Cortex of kidney (tissue), 1 donor: ENCODE measurements around the gene MED28.
"Not testable (repeated sequence)": the region's sequence is repeated elsewhere in the genome, so short reads cannot be mapped to it uniquely, and the experiment has no call there.

Experiments
- DNase-seq: peaks from one replicate; lab custom pipeline; 2025; lab: John Stamatoyannopoulos, UW

The MED28 gene

GRCh38 chr4:17614416-17615299 lies at the start of gene MED28:
Gene MED28 (plus strand): TSS chr4:17614641. CDS start chr4:17614655, 14 bp downstream.
- peak; percentile 18 for DNase-seq

GRCh38 chr4:17565846-17566245 lies 48.6 kb upstream of the MED28 start:
- DNase-seq, result no peak

- DNase-seq, result no peak
Measured at GRCh38 chr4:17567271-17567670, 47.2 kb upstream of the MED28 start.

GRCh38 chr4:17574206-17574605 lies 40.2 kb upstream of the MED28 start:
- no peak for DNase-seq

- not testable (repeated sequence) for DNase-seq
Measured at GRCh38 chr4:17575177-17575576, 39.3 kb upstream of the MED28 start.

- DNase-seq, result peak; percentile 92
Measured at GRCh38 chr4:17576932-17577664, 37.3 kb upstream of the MED28 start, which contains the start of gene LAP3. Gene LAP3 (plus strand): TSS chr4:17577198. CDS start chr4:17577466, 268 bp downstream.

DNA sequence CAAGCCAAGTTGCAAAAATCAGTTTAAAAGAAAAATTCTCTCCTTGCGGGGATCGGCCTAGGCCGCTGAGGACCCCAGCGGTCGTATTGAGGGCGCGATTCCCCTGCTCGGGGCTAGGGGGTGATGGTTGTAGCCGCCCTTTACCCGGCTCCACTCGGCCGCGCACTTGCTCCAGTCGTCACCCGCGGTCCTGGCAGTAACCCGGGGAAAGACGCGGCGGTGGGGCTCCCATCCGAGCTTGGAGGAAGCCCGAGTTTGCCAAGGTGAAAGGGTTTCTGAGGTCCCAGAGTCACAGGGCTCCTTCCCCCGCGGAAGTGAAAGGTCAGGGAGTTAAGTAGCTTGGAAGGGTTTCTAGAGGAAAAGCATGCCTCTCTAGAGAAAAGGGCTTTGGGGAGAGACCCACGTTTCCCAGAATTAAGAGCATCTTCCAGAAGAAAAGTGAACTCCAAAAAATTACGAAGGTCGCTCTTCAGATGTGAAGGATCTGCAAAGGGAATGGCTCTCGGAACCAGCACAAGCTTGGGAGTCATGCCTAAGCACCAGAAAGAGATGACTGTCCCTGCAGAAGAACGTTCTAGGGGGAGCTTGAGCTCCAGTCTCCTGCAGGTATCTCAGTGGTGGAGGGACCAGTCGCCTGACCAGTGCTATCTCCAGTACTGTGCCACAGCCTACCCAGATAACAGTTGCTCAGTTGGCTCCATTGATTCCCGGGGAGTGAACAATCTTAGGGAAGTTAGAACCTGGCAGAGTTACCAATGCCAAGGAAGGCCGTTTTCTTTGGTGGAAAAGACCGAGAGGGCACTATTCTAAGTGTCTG lies 36.6 kb upstream of the MED28 start:
- DNase-seq, result no peak

GRCh38 chr4:17578482-17578891 lies 36.0 kb upstream of the MED28 start:
- no peak for DNase-seq

DNA sequence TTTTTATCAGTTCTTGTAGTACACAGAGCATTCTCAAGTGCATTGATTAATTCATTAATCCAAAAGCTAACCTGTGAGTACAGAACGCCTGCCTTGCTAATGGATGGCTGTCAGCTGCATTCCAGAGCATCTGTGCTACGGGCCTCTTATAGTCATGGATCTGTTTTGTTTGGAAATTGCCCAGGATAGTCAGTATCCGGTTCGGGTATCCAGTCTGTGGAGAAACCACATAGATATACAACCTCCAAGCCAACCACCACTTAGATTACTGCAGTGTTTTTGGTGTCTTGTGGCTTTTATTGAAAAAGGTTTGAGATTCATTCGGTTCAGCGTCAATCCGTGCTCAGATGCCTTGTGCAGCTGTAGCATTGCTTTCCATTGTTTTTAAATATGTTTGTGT lies 33.5 kb upstream of the MED28 start:
- no peak for DNase-seq

DNA sequence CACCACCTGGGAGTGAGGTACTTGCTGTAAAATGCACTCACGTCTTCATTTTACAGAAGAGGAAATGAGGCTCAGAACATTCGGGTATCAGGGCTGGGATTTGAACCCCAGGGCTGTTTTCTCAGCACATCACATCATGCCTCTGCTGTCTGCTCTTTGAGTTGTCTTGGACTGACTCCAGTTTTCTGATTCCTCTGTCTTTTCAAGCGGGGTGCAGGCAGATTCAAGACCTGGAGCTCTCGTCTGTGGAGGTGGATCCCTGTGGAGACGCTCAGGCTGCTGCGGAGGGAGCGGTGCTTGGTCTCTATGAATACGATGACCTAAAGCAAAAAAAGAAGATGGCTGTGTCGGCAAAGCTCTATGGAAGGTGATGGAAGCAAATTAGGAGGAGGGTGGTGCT lies 31.2 kb upstream of the MED28 start:
- no peak for DNase-seq

- DNase-seq, result no peak
Measured at GRCh38 chr4:17583941-17584340, 30.5 kb upstream of the MED28 start.

- no peak for DNase-seq
Measured at GRCh38 chr4:17584521-17585213, 29.8 kb upstream of the MED28 start.

DNA sequence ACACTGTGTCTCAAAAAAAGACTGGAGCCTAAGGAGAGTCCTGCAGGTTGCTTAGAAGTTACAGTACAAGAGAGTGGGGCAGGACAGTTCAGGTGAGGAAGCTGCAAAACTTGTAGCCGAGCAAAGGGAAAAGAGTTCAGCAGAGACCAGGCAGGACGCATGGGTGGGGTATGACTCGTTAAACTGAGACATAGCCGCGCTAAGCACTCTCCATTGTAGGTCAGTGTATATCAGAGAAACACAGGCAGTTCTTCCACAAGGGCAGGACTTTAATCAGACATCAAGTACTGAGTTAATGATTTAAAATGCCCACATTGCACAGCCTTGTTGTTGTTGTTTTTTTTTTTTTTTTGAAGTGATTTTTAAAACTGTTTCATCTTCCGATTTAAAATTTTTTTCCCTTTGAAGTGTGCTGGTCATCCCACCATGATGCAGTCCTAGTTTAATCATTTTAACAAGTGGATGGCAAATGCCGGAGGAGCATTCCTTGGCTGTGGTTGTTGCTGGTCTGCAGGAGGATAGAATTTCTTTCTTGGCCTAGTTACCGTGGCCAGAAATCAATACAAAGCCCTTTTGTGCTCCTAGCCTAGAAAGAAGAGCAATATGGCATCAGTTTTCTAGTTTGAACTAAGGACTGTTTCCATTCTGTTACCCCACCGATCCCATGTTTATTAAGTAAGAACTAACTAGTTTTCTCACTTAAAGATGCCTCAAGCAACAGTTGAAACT lies 27.2 kb upstream of the MED28 start:
- DNase-seq, result no peak

- DNase-seq, result no peak
Measured at GRCh38 chr4:17589355-17589754, 25.1 kb upstream of the MED28 start.

GRCh38 chr4:17595471-17596005 lies 18.9 kb upstream of the MED28 start:
- no peak for DNase-seq

- DNase-seq, result no peak
Measured at GRCh38 chr4:17597517-17597916, 16.9 kb upstream of the MED28 start.

- DNase-seq, result no peak
Measured at GRCh38 chr4:17599826-17600225, 14.6 kb upstream of the MED28 start.

DNA sequence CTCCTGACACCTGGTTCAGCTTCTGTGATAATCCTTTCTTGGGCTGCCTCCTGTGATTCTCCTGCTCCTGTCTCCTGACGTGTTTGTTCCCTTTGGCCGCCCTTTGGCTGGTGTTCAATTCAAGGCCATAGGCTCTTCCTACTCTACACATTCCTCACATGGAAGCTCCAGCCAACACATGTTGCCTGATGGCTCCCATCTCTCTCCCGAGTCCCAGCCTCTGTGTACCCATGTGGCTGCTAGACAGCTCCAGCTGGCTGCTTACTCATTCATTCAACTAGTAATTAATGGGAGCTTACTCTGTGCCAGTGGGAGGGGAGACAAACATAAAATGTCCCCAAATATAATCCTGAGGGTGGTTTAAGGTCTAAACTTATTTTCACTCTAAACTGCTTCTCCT lies 9.2 kb upstream of the MED28 start:
- no peak for DNase-seq

- no peak for DNase-seq
Measured at GRCh38 chr4:17613761-17614415, 553 bp upstream of the MED28 start.

GRCh38 chr4:17616283-17616682 lies 1.8 kb downstream of the MED28 start:
- DNase-seq, result no peak
